HG03571 (cell line): ENCODE results near the gene IL3RA.
"Not testable (repeated sequence)": the region's sequence is repeated elsewhere in the genome, so short reads cannot be mapped to it uniquely, and the experiment has no call there.

Experiments used
- ATAC-seq: cut with Tn5 transposase; IDR thresholded peaks from one replicate; pipeline ENCODE4 v1.9.1; 2021; ENCODE audit not compliant: unreplicated experiment

IL3RA gene

GRCh38 chrX:1421433-1422134 is 85.0 kb downstream of the IL3RA start:
- no peak for ATAC-seq

GRCh38 chrX:1422135-1422465 is 85.5 kb downstream of the IL3RA start:
- no peak for ATAC-seq

GRCh38 chrX:1423215-1423614 is 86.6 kb downstream of the IL3RA start:
- no peak for ATAC-seq

- ATAC-seq, result no peak
Observed at GRCh38 chrX:1424147-1424851, 87.7 kb downstream of the IL3RA start.

- no peak for ATAC-seq
Observed at GRCh38 chrX:1425381-1425780, 88.8 kb downstream of the IL3RA start.

GRCh38 chrX:1426321-1426720 is 89.7 kb downstream of the IL3RA start:
- ATAC-seq, result not testable (repeated sequence)

- ATAC-seq, result no peak
Observed at GRCh38 chrX:1427756-1428155, 91.2 kb downstream of the IL3RA start.

- no peak for ATAC-seq
Observed at GRCh38 chrX:1430451-1430850, 93.9 kb downstream of the IL3RA start.
